ENCODE data around the gene AGPS. TPM values are rescaled to one million over a fixed set of nuclear protein-coding genes. Genes with fewer than 3 reads are reported as not detected.

Gene AGPS
- total RNA-seq, 1 experiment from 2014 or later, result 60.9 TPM

DNA sequence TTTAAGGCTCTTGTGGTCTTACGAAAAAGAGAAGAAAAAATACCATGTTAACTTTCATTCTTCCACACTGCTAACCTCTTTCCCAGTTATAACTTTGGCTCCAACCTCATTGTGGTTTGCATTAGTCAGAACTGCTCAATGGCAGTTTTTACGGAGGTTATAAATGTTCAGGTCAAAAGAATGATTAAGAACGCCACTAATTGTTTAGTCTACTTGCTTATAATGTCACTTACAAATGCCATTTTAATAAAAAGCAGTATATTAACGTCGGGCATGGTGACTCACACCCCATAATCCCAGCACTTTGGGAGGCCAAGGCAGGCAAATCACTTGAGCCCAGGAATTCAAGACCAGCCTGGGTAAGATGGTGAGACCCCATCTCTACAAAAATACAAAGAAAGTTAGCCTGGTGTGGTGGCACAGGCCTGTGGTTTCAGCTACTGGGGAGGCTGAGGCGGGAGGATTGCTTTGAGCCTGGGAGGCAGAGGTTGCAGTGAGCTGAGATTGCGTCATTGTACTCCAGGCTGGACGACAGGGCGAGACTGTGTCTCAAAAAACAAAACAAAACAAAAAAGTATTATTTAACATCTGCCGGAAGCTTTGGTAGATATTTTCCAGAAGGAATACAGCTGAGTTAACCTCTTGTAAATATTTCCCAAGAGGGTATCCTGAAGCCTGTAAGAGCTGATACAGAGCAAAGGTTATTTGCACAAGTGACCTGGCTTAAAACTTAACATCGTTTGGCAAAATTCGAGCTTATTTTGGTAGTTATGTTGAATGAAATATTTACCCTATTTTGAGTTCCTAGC, 5.1 kb downstream of the AGPS start:
- no CpG with 5 or more reads among the region's 12 CpGs for WGBS (ENCODE audit: extremely low coverage, insufficient read length, low lambda C conversion rate)
- peaks cover 25 to 38% of the 10 kb centered on the region in 2 experiments for H3K4me1 Mint-ChIP-seq
- no peak overlapping the region for H3K4ac ChIP-seq (ENCODE audit: low read depth, low read length)
- H2BK12ac ChIP-seq (ENCODE audit: insufficient read length, low read depth, low read length), result no peak overlapping the region
- H3K4me3 Mint-ChIP-seq, result no peak overlapping the region
- no peak overlapping the region for H2AFZ ChIP-seq (ENCODE audit: low read length)
- peaks cover 19% of the 10 kb centered on the region; the same call in 1 of the 2 replicates for H3K79me2 ChIP-seq (ENCODE audit: insufficient read depth, low read length)
- H2BK15ac ChIP-seq (ENCODE audit: low read depth, low read length), result no peak overlapping the region
- H3K9me3 ChIP-seq (ENCODE audit: control insufficient read depth, low read depth, low read length), result no peaks in the 10 kb centered on the region
- TF ChIP-seq, protein P1, sequence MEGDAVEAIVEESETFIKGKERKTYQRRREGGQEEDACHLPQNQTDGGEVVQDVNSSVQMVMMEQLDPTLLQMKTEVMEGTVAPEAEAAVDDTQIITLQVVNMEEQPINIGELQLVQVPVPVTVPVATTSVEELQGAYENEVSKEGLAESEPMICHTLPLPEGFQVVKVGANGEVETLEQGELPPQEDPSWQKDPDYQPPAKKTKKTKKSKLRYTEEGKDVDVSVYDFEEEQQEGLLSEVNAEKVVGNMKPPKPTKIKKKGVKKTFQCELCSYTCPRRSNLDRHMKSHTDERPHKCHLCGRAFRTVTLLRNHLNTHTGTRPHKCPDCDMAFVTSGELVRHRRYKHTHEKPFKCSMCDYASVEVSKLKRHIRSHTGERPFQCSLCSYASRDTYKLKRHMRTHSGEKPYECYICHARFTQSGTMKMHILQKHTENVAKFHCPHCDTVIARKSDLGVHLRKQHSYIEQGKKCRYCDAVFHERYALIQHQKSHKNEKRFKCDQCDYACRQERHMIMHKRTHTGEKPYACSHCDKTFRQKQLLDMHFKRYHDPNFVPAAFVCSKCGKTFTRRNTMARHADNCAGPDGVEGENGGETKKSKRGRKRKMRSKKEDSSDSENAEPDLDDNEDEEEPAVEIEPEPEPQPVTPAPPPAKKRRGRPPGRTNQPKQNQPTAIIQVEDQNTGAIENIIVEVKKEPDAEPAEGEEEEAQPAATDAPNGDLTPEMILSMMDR (conservative IDR thresholded peaks at IDR 0.05), result no peak
- H3T11ph ChIP-seq (ENCODE audit: low read length), result no peak overlapping the region
- no peaks in the 10 kb centered on the region for H3K9me3 Mint-ChIP-seq
- no peak overlapping the region for H4K5ac ChIP-seq (ENCODE audit: insufficient read length, low read depth, low read length)
- no peaks in the 10 kb centered on the region; the same call in 1 of the 2 replicates for H3K4me1 ChIP-seq (ENCODE audit: insufficient read depth, low read length)
- no peaks in the 10 kb centered on the region for H4K20me1 ChIP-seq (ENCODE audit: control insufficient read depth, insufficient read depth, insufficient read length)
- no peak overlapping the region for H2BK5ac ChIP-seq (ENCODE audit: insufficient read length, low read length)
- no peak for DNase-seq
- H2BK120ac ChIP-seq (ENCODE audit: low read depth, low read length, poor library complexity, severe bottlenecking), result no peak overlapping the region
- no peak overlapping the region for H3K4me2 ChIP-seq (ENCODE audit: insufficient read depth, insufficient read length, low read length)
- H3K36me3 Mint-ChIP-seq (ENCODE audit: insufficient read depth in 1 of 3, low read depth in 3 of 3), result peaks cover 0 to 4% (median 0%) of the 10 kb centered on the region in 3 experiments; a peak in 3 of 7 replicates
- no peak overlapping the region for H3K23ac ChIP-seq (ENCODE audit: insufficient read length, low read depth, low read length)
- H4K8ac ChIP-seq (replicated peaks; ENCODE audit: insufficient read length, low read depth, low read length), result no peak overlapping the region
- H2BK20ac ChIP-seq (ENCODE audit: low read depth, low read length, poor library complexity, severe bottlenecking), result no peak overlapping the region
- H3K23me2 ChIP-seq (ENCODE audit: insufficient read length, low read depth, low read length, poor library complexity, severe bottlenecking), result peaks cover 7% of the 10 kb centered on the region
- no peak overlapping the region; a peak in 1 of 7 replicates for H3K27ac Mint-ChIP-seq
- no peak overlapping the region for H4K91ac ChIP-seq (ENCODE audit: insufficient read length, low read depth, low read length)
- H3K79me1 ChIP-seq (ENCODE audit: insufficient read depth, low read depth, low read length, poor library complexity, severe bottlenecking), result peaks cover 11% of the 10 kb centered on the region
- H3K9ac ChIP-seq (ENCODE audit: extremely low read depth, insufficient read length, low read length), result no peak overlapping the region
- H3K18ac ChIP-seq (ENCODE audit: insufficient read length, low read depth, low read length), result no peak overlapping the region
- H3K27me3 Mint-ChIP-seq (ENCODE audit: low read depth), result no peaks in the 10 kb centered on the region
- H3K27me3 ChIP-seq (ENCODE audit: insufficient read depth, low read length), result no peaks in the 10 kb centered on the region
- H3K14ac ChIP-seq (ENCODE audit: insufficient read depth, low read length), result no peak overlapping the region
- H3K56ac ChIP-seq (ENCODE audit: insufficient read length, low read depth, low read length), result no peak overlapping the region
- H2AK5ac ChIP-seq (ENCODE audit: insufficient read length, low read length), result no peak overlapping the region
- no peak overlapping the region for H3K27ac ChIP-seq (ENCODE audit: insufficient read length, low read depth, low read length)
